Measurements from ENCODE around the gene C19orf12.
A peak's percentile ranks its signal among the peaks of the same experiment; 100 is the strongest.

C19orf12 gene

DNA sequence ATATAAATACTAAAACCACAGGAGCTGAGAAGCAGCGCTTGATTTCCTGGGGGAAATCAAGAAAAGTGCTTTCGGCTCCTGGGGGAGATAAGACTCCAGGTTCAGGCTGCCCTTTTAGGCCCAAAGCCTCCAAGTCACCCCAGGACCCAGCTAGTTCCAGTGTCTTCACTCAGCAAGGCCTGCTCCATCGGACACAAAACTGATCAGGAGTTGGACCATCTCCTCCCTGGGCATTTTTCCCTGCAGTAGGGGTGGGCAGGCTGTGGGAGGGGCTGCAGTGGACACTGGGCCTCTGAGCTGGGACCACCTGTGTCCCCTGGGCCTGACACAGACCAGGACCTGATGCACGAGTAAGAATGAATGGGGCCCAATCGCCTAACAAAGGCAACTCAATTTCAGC lies 15.2 kb downstream of the C19orf12 start:
- TF ChIP-seq, protein P1, sequence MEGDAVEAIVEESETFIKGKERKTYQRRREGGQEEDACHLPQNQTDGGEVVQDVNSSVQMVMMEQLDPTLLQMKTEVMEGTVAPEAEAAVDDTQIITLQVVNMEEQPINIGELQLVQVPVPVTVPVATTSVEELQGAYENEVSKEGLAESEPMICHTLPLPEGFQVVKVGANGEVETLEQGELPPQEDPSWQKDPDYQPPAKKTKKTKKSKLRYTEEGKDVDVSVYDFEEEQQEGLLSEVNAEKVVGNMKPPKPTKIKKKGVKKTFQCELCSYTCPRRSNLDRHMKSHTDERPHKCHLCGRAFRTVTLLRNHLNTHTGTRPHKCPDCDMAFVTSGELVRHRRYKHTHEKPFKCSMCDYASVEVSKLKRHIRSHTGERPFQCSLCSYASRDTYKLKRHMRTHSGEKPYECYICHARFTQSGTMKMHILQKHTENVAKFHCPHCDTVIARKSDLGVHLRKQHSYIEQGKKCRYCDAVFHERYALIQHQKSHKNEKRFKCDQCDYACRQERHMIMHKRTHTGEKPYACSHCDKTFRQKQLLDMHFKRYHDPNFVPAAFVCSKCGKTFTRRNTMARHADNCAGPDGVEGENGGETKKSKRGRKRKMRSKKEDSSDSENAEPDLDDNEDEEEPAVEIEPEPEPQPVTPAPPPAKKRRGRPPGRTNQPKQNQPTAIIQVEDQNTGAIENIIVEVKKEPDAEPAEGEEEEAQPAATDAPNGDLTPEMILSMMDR (IDR thresholded peaks at IDR 0.05), result no peak

DNA sequence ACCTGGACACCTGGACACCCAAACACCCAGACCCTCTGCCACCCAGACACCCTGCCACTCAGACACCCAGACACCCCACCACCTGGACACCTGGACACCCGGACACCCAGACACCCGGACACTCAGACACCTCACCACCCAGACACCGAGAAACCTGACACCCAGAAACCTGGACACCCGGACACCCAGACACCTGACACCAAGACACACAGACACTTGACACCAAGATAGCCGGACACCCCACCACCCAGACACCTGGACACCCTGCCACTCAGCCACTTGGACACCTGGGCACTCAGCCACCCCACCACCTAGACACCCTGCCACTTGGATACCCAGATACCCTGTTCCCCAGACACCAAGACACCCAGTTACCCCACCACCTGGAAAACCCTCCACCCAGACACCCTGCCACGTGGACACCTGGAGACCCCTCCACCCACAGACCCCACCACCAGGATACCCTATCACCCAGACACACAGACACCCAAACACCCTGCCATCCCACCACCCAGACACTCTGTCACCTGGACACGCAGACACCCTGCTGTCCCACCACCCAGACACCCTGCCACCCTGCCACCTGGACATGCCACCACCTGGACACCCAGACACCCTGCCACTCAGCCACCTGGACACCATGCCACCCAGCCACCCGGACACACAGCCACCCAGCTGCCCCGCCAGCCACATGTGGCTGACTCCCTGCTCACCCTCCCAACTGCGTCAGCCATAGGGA lies 17.4 kb downstream of the C19orf12 start:
- TF ChIP-seq, protein P1 (IDR thresholded peaks at IDR 0.05), result no peak

DNA sequence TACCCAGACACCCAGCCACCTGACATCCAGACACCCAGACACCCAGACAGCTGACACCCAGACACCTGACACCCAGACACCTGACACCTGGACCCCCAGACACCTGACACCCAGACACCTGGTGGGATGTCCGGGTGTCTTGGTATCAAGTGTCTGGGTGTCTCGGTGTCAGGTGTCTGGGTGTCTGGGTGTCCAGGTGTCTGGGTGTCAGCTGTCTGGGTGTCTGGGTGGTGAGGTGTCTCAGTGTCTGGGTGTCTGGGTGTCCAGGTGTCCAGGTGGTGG lies 18.6 kb downstream of the C19orf12 start:
- TF ChIP-seq, protein P1 (IDR thresholded peaks at IDR 0.05), result no peak

DNA sequence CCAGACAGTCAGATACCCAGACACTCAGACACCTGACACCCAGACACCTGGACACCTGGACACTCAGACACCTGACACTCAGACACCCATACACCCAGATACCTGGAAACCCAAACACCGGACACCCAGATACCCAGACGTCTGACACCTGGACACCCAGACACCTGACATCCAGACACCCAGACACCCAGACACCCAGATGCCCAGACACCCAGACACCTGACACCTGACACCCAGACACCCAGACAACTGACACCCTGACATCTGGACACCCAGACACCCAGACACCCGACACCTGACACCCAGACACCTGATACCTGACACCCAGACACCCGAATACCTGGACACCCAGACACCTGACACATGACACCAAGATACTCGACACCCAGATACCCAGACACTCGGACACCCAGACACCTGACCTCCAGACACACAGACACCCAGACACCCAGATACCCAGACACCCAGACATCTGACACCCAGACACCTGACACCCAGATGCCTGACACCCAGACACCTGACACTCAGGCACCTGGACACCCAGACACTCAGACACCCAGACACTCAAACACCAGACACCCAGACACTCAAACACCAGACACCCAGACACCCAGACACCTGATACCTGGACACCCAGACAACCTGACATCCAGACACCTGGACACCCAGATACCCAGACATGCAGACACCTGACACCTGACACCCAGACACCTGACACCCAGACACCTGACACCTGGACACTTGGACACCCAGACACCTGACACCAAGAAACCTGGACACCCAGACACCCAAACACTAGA lies 19.1 kb downstream of the C19orf12 start:
- TF ChIP-seq, protein P1 (IDR thresholded peaks at IDR 0.05), result no peak

DNA sequence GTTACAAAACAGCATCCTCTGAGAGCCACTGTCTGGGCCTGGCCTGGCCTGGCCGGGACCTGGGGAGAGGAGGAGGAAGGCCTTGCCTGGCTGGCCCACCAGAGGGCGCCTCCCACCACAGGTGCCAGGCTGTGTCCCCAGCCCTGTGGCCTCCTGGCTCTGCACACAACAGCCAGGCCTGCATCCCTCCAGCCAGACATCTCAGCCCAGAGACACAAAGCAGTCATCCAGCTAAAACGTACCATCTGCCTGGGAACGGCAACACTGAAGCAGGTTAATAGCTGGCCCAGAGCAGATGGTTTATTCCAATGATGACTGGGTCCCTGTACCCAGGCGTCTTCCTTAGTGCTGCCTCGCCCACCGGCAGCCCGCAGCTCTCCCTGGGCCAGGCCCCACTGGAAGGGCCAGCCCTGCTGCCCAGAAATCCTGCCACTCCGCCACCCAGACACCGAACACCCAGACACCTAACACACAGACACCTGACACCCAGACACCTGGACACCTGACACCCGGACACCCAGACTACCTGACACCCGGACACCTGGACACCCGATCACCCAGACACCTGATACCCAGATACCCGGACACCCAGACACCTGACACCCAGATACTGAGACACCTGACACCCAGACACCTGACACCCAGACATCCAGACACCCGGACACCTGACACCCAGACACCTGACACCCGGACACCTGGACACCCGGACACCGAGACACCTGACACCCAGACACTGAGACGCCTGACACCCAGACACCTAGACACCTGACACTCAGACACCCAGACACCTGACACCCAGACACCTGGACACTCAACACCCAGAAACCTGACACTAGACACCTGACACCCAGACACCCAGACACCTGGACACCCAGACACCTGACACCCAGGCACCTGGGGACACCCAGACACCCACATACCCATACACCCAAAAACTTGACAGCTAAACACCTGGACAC lies 20.1 kb downstream of the C19orf12 start:
- TF ChIP-seq, protein P1 (IDR thresholded peaks at IDR 0.05), result peak; percentile 88

DNA sequence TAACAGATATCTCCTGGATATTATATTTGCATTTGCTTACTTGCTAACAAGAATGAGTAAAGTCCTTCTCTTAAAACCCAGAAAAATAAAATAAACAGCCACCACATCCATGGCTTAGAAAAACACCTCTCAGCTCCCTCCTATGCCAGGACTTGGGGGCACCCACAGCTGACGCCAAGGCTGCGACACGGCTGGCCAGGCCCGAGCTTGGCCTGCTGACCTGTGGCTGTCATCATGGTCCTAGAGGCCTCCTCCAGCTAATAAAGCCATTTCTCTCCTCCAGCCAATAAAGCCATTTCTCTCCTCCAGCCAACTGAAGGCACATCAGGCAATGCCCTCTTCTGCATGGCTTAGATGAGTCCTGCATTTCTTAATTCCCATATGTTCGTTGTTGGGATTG lies 20.9 kb downstream of the C19orf12 start:
- TF ChIP-seq, protein P1 (IDR thresholded peaks at IDR 0.05), result no peak

DNA sequence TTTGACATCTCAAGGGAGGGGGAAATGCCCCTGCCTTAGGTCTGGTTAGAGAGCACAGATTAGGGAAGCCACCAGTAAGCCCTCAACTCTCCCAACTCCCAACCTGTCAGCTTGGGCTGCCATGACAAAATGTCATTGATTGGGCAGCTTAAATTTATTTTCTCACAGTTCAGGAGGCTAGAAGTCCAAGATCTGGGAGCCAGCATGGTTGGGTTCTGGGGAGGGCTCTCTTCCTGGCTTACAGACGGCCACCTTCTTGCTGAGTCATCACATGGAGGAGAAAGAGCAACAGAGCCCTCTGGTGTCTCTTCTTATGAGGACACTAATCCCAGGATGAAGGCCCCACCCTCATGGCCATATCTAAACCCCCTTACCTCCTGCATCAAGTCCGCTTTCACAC lies 24.2 kb downstream of the C19orf12 start:
- TF ChIP-seq, protein P1 (IDR thresholded peaks at IDR 0.05), result peak; percentile 44; the same call in 1 of the 2 replicates

Data from LNCAP (cell line).